Ovary (tissue), 3 donors: ENCODE measurements around the gene RBP5.

ENCODE experiments used
- EP300 ChIP-seq: sonication (generic); formaldehyde crosslinking; IDR thresholded peaks from one replicate; pipeline ENCODE4 v1.6.1; 2017; ENCODE audit warnings: antibody characterized with exemption
- POLR2A ChIP-seq: fragments of 450-650 bp; IDR thresholded peaks from one replicate; pipeline ENCODE4 v1.6.1; 2017; ENCODE audit warnings: antibody characterized with exemption, mild to moderate bottlenecking, moderate library complexity
- TF ChIP-seq, protein P1 (sequence below), 3 donors: fragments of 450-650 bp in 2 of 3; fragments of 200-600 bp in 1 of 3; IDR thresholded peaks; one replicate each; pipeline versions ENCODE4 v1.5.1 to v1.8.0; 2016 to 2022; ENCODE audit warnings: antibody characterized with exemption in 3 of 3, mild to moderate bottlenecking in 1 of 3
- donor health status: DM: no; HTN: no; CAD: no.

DNA sequence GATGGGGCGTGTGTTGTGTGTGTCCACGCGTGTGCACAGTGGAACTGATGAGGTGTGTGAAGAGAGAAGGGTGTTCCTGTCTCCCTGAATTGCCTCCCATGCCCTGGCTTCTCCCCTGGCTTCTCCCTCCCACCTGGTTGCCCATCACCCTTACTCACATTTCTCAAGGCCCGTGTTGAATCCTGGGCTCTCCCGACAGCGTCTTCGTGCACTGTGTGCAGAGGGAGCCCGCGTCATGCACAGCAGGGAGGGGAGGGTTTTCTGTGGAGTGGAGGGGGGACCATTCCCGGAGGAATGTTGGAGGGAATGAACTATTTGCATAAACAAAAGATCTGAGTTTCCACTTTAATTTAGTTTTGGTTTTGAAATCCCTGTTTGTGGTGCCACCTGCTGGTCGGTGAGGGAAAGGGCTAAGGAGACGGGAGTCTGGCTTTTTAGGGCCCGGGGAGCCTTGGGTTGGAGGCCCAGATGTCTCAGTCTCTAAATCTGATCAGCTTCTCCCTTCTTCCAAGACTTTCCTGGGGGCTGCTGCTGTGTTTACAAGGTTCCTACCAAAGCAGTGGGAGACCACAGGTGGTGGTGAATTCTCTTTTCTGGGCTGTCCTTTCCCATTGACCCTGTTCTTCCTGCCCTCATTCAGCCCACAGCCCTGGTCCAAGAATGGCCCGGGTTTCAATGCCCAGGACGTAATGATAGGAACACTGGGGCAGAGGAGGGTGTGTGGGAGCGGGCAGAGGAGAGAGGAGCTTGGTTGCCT lies 36.3 kb downstream of the RBP5 start, which contains the start of gene C1R:
- TF ChIP-seq, protein P1, sequence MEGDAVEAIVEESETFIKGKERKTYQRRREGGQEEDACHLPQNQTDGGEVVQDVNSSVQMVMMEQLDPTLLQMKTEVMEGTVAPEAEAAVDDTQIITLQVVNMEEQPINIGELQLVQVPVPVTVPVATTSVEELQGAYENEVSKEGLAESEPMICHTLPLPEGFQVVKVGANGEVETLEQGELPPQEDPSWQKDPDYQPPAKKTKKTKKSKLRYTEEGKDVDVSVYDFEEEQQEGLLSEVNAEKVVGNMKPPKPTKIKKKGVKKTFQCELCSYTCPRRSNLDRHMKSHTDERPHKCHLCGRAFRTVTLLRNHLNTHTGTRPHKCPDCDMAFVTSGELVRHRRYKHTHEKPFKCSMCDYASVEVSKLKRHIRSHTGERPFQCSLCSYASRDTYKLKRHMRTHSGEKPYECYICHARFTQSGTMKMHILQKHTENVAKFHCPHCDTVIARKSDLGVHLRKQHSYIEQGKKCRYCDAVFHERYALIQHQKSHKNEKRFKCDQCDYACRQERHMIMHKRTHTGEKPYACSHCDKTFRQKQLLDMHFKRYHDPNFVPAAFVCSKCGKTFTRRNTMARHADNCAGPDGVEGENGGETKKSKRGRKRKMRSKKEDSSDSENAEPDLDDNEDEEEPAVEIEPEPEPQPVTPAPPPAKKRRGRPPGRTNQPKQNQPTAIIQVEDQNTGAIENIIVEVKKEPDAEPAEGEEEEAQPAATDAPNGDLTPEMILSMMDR (IDR thresholded peaks at IDR 0.05): peak; percentile 81 to 87 (median 85)
- TF ChIP-seq EP300 (peak; percentile 37), POLR2A (peak; percentile 84)
